Testis (tissue), 2 donors: ENCODE data around the gene TNRC6A.

Experiments
- CTCF ChIP-seq, 3 experiments: fragments of 450-650 bp in 2 of 3; fragments of 200-600 bp in 1 of 3; sonication (generic) in 1 of 3; IDR thresholded peaks; one replicate each; pipeline ENCODE4 v1.5.1; 2016 to 2019; ENCODE audit warnings: antibody characterized with exemption in 3 of 3, mild to moderate bottlenecking in 2 of 3, moderate library complexity in 1 of 3
- POLR2A ChIP-seq: fragments of 450-650 bp; IDR thresholded peaks from one replicate; pipeline ENCODE4 v1.6.1; 2017; ENCODE audit warnings: antibody characterized with exemption, mild to moderate bottlenecking, moderate library complexity

- TF ChIP-seq CTCF (IDR thresholded peaks at IDR 0.05) = no peak
- no peak for TF ChIP-seq POLR2A
Observed at GRCh38 chr16:24721830-24722238, 7.6 kb upstream of the TNRC6A start.
